ENCODE measurements around the gene MMP3. TPM values are rescaled to one million over a fixed set of nuclear protein-coding genes. Genes with fewer than 3 reads are reported as not detected.

MMP3 gene
- total RNA-seq, 1 donor from 2014 or later, result not detected

DNA sequence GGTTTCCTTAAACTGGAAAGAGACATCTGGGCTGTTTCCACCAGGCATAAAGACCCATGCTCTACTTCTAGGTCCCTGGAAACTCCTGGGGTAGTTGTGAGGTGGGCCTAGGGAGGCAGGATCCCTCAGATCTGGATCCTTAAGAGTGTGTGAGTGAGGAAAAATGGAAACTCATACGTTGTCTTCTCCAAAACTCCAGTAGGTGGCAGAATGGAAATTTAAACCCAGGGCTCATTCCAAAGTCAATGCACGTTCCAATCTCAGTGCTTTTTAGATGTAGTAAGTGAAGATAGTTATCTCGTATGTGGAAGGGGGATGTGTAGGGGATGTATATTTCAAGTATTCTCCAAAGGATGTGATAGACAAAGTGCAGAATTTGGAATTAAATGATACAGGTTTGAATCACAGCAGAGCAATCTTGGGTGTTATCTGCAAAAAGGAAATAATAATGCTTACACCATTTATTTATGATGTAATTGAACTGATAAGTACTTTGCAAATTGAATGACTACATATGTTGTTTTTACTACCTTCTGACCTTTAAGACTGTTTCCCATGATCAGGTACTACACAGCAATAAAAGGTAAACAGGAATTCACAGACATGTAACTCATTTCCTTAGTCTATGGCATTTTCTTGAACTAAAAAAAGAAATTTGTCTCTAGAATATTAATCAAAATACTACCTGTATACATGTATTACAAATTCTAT is 32.3 kb downstream of the MMP3 start:
- Histone ChIP-seq H3K9me3 (no peaks in the 10 kb centered on the region), H3K27ac (no peak overlapping the region), H3K27me3 (ENCODE audit: low read depth) (no peaks in the 10 kb centered on the region), H3K4me1 (no peaks in the 10 kb centered on the region), H3K4me3 (no peak overlapping the region), H3K36me3 (no peaks in the 10 kb centered on the region)
- DNase-seq, result no peak
- intact Hi-C loops (cut with DNase I), result no loop called here
- ATAC-seq, result peak in 1 of 2 donors; percentile 42
- TF ChIP-seq, protein P1, sequence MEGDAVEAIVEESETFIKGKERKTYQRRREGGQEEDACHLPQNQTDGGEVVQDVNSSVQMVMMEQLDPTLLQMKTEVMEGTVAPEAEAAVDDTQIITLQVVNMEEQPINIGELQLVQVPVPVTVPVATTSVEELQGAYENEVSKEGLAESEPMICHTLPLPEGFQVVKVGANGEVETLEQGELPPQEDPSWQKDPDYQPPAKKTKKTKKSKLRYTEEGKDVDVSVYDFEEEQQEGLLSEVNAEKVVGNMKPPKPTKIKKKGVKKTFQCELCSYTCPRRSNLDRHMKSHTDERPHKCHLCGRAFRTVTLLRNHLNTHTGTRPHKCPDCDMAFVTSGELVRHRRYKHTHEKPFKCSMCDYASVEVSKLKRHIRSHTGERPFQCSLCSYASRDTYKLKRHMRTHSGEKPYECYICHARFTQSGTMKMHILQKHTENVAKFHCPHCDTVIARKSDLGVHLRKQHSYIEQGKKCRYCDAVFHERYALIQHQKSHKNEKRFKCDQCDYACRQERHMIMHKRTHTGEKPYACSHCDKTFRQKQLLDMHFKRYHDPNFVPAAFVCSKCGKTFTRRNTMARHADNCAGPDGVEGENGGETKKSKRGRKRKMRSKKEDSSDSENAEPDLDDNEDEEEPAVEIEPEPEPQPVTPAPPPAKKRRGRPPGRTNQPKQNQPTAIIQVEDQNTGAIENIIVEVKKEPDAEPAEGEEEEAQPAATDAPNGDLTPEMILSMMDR (IDR thresholded peaks at IDR 0.05), result no peak

DNA sequence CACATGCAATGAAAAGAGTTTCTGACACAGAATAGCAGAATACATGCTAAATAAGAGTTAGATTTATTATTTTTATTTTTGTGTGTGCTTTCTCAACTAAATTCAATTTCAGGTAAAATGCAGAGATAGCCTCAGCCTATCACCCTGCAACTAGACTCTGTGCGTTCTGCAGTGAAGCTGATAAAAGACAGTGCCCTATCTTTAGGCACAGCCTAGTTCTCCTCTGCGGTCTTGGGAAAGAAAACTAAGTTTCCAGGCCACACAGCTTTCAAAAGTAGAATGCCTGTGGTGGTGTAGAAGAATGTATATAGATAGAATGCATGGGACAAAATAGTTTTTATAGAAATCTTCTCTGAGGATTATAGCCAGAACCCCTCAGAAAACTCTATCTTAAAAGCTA is 33.4 kb downstream of the MMP3 start:
- DNase-seq (no peak), ATAC-seq (no peak)
- H3K4me3 ChIP-seq, result no peak overlapping the region
- TF ChIP-seq, protein P1 (IDR thresholded peaks at IDR 0.05), result no peak
- H3K36me3 ChIP-seq, result no peaks in the 10 kb centered on the region
- H3K27me3 ChIP-seq (ENCODE audit: low read depth), result no peaks in the 10 kb centered on the region
- H3K9me3 ChIP-seq, result no peaks in the 10 kb centered on the region
- H3K27ac ChIP-seq, result no peak overlapping the region
- H3K4me1 ChIP-seq, result no peaks in the 10 kb centered on the region
- intact Hi-C loops (cut with DNase I), result no loop called here

DNA sequence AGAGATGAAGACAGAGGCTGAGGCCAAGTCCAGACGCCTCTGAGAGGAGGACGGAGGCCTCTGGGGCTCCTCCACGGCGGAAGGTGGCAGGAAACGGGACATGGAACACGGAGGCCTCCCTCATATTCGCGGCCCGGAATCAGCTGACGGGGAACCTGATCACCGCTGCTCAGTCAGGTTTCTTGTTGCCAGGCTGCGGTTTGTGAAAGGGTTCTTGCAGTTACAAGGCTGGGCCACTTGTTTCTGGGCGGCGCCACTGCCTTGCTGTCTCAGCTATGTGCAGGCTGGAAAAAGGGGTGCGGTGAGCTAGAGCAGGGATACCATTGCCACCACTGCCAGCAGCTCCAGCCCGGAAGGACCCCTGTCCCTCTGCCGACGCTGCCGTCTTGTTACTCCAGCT is 35.5 kb downstream of the MMP3 start:
- intact Hi-C loops (cut with DNase I), result no loop called here
- Histone ChIP-seq H3K4me3 (no peak overlapping the region), H3K27ac (no peak overlapping the region), H3K27me3 (ENCODE audit: low read depth) (no peaks in the 10 kb centered on the region), H3K9me3 (no peaks in the 10 kb centered on the region), H3K36me3 (no peaks in the 10 kb centered on the region), H3K4me1 (no peaks in the 10 kb centered on the region)
- DNase-seq (peak; percentile 50), ATAC-seq (peak; percentile 45 to 63)
- TF ChIP-seq, protein P1 (IDR thresholded peaks at IDR 0.05), result no peak

- intact Hi-C loops (cut with DNase I), result no loop called here
- H3K27ac ChIP-seq, result no peak overlapping the region
These were observed 37.1 kb downstream of the MMP3 start for GRCh38 chr11:102806296-102806695.

GRCh38 chr11:102802341-102802740 is 41.1 kb downstream of the MMP3 start:
- no peaks in the 10 kb centered on the region for H3K27me3 ChIP-seq (ENCODE audit: low read depth)
- H3K36me3 ChIP-seq, result no peaks in the 10 kb centered on the region
- no peak for ATAC-seq
- no peak for DNase-seq
- peaks cover 6% of the 10 kb centered on the region for H3K4me1 ChIP-seq
- H3K9me3 ChIP-seq, result no peaks in the 10 kb centered on the region
- intact Hi-C loops (cut with DNase I), result no loop called here
- H3K27ac ChIP-seq, result no peak overlapping the region
- no peak overlapping the region for H3K4me3 ChIP-seq
- TF ChIP-seq, protein P1 (IDR thresholded peaks at IDR 0.05), result no peak

More at GRCh38 chr11:102806296-102806695, 37.1 kb downstream of the MMP3 start:
- Histone ChIP-seq H3K4me1 (peaks cover 6% of the 10 kb centered on the region), H3K4me3 (no peak overlapping the region), H3K27me3 (ENCODE audit: low read depth) (no peaks in the 10 kb centered on the region), H3K9me3 (no peaks in the 10 kb centered on the region), H3K36me3 (no peaks in the 10 kb centered on the region)
- ATAC-seq (no peak), DNase-seq (no peak)
- TF ChIP-seq, protein P1 (IDR thresholded peaks at IDR 0.05), result no peak
